NB4 (cell line): ENCODE measurements around the gene PYY.

Source experiments
- POLR2A ChIP-seq: IDR thresholded peaks from 2 replicates; pipeline ENCODE4 v1.6.1; 2011; ENCODE audit warnings: mild to moderate bottlenecking; ENCODE audit not compliant: insufficient read length; ENCODE audit errors: extremely low read depth
- TF ChIP-seq, protein P1 (sequence below): IDR thresholded peaks from one replicate; pipeline ENCODE4 v1.5.1; 2012; ENCODE audit warnings: low read depth, low read length

DNA sequence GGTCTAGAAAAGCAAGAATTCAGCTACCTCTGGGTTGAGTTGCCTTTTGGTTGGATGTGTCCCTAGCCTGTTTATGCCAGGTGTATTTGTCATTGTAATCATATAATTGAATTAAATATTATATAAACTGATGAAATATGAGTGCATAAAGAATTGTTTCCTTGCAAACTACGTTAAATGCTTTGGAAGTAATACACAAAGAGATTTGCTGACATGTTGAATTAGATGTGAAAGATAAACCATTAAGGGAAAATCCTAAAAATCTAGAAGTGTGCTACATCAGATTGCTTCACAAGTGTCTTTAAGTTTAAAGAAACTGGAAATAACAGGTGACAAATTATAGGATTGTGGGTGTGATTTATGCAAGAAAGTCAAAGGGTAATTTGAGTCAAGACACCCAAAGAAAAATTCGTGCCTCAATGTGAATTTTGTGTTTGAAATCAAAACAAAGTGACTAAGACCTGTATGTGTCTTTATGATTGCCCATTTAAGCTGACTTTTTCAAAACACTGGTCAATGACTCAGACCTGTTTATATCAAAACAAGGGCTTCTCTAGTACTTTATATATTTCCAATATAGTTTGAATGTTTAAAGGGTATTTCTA is 5.1 kb upstream of the PYY start:
- TF ChIP-seq, protein P1, sequence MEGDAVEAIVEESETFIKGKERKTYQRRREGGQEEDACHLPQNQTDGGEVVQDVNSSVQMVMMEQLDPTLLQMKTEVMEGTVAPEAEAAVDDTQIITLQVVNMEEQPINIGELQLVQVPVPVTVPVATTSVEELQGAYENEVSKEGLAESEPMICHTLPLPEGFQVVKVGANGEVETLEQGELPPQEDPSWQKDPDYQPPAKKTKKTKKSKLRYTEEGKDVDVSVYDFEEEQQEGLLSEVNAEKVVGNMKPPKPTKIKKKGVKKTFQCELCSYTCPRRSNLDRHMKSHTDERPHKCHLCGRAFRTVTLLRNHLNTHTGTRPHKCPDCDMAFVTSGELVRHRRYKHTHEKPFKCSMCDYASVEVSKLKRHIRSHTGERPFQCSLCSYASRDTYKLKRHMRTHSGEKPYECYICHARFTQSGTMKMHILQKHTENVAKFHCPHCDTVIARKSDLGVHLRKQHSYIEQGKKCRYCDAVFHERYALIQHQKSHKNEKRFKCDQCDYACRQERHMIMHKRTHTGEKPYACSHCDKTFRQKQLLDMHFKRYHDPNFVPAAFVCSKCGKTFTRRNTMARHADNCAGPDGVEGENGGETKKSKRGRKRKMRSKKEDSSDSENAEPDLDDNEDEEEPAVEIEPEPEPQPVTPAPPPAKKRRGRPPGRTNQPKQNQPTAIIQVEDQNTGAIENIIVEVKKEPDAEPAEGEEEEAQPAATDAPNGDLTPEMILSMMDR: no peak
- no peak for TF ChIP-seq POLR2A
